K562 (cell line): ENCODE data around the gene STRADB.

Experiments used
- ATF4 ChIP-seq: fragments of 450-650 bp; formaldehyde crosslinking; IDR thresholded peaks from 2 replicates; pipeline ENCODE4 v1.4.0; 2022; ENCODE audit warnings: mild to moderate bottlenecking, moderate library complexity
- CTBP1 ChIP-seq: fragments of 450-650 bp; IDR thresholded peaks from 2 replicates; pipeline ENCODE4 v1.6.1; 2016; ENCODE audit warnings: borderline replicate concordance
- MITF ChIP-seq: IDR thresholded peaks from 2 replicates; pipeline ENCODE4 v1.6.1; 2014; ENCODE audit warnings: antibody characterized with exemption
- ZNF174 ChIP-seq: fragments of 250-450 bp; sonication (Bioruptor Pico); IDR thresholded peaks from 2 replicates; pipeline ENCODE4 v1.4.0; 2020; ENCODE audit warnings: mild to moderate bottlenecking

GRCh38 chr2:201419986-201420385 is 31.6 kb upstream of the STRADB start:
- TF ChIP-seq ZNF174 = no peak
- TF ChIP-seq MITF = no peak
- no peak for TF ChIP-seq ATF4 (CRISPR knock-in tag)
- TF ChIP-seq CTBP1 = no peak
